WTC11 (cell line): ENCODE data around the gene MRPL52. TPM values are rescaled to one million over a fixed set of nuclear protein-coding genes. Genes with fewer than 3 reads are reported as not detected.

Experiments used
- ATAC-seq: fragments of 200-7000 bp; cut with Tn5 transposase; 2 replicates; pipeline ENCODE4 v1.10.0; 2021; ENCODE audit warnings: mild to moderate bottlenecking, moderate library complexity
- CTCF ChIA-PET: fragments of 300-600 bp; sonication (Branson Sonifier 250); formaldehyde crosslinking; loops from one replicate; lab custom pipeline; 2021; ENCODE audit warnings: antibody characterized with exemption; lab: Charles Lee
- POLR2A ChIA-PET: fragments of 350-600 bp; sonication (Branson Sonifier 250); formaldehyde crosslinking; loops from one replicate; lab custom pipeline; 2021; ENCODE audit warnings: antibody characterized with exemption; lab: Charles Lee
- DNase-seq: peaks from one replicate; pipeline ENCODE4 v3.0.0; 2021; ENCODE audit warnings: low spot score
- H3K27ac Mint-ChIP-seq: 2 replicates; pipeline ENCODE4 v1.8.0; 2021; ENCODE audit warnings: mixed read lengths
- H3K27me3 Mint-ChIP-seq: 2 replicates; pipeline ENCODE4 v1.8.0; 2021; ENCODE audit warnings: low read depth, mild to moderate bottlenecking, moderate library complexity, mixed read lengths
- H3K36me3 Mint-ChIP-seq: 2 replicates; pipeline ENCODE4 v1.8.0; 2021; ENCODE audit warnings: mixed read lengths
- H3K4me1 Mint-ChIP-seq: 2 replicates; pipeline ENCODE4 v1.8.0; 2022; ENCODE audit warnings: mixed read lengths
- H3K4me3 Mint-ChIP-seq: 2 replicates; pipeline ENCODE4 v1.8.0; 2021; ENCODE audit warnings: mild to moderate bottlenecking, moderate library complexity, mixed read lengths
- H3K9me3 Mint-ChIP-seq: 2 replicates; pipeline ENCODE4 v1.8.0; 2021; ENCODE audit warnings: mixed read lengths
- ATF1 ChIP-seq: sonication (generic); formaldehyde crosslinking; IDR thresholded peaks from 2 replicates; pipeline ENCODE4 v1.8.1; 2023; ENCODE audit warnings: mild to moderate bottlenecking, moderate library complexity, missing genetic modification reagents
- GRHL2 ChIP-seq: fragments of 250-450 bp; sonication (Bioruptor Pico); IDR thresholded peaks from 2 replicates; pipeline ENCODE4 v1.8.0; 2022; ENCODE audit warnings: mild to moderate bottlenecking, moderate library complexity; ENCODE audit not compliant: insufficient replicate concordance, severe bottlenecking
- HMGA2 ChIP-seq: fragments of 250-450 bp; sonication (Bioruptor Pico); IDR thresholded peaks from 2 replicates; pipeline ENCODE4 v1.4.0; 2021; ENCODE audit warnings: mild to moderate bottlenecking, moderate library complexity
- JAZF1 ChIP-seq: fragments of 250-450 bp; sonication (Bioruptor Pico); IDR thresholded peaks from 2 replicates; pipeline ENCODE4 v1.9.0; 2021; ENCODE audit warnings: moderate library complexity, mild to moderate bottlenecking, inconsistent platforms
- MAX ChIP-seq: sonication (generic); formaldehyde crosslinking; IDR thresholded peaks from 2 replicates; pipeline ENCODE4 v1.8.0; 2022; ENCODE audit warnings: mild to moderate bottlenecking, missing genetic modification reagents
- STAT6 ChIP-seq: sonication (generic); formaldehyde crosslinking; conservative IDR thresholded peaks from 2 replicates; pipeline ENCODE4 v1.8.1; 2023; ENCODE audit warnings: mild to moderate bottlenecking, low read depth, missing genetic modification reagents, moderate library complexity
- TEAD4 ChIP-seq: sonication (generic); formaldehyde crosslinking; IDR thresholded peaks from 2 replicates; pipeline ENCODE4 v1.8.0; 2022; ENCODE audit warnings: mild to moderate bottlenecking, missing genetic modification reagents
- ZBTB21 ChIP-seq: sonication (generic); formaldehyde crosslinking; IDR thresholded peaks from 2 replicates; pipeline ENCODE4 v1.8.1; 2023; ENCODE audit warnings: mild to moderate bottlenecking, missing genetic modification reagents, borderline replicate concordance
- ZNF281 ChIP-seq: sonication (generic); formaldehyde crosslinking; IDR thresholded peaks from 2 replicates; pipeline ENCODE4 v1.8.0; 2023; ENCODE audit warnings: mild to moderate bottlenecking, missing genetic modification reagents
- ZNF671 ChIP-seq: fragments of 250-450 bp; sonication (Bioruptor Pico); IDR thresholded peaks from 2 replicates; pipeline ENCODE4 v1.8.0; 2021; ENCODE audit warnings: mild to moderate bottlenecking
- total RNA-seq: library from RNA; stranded (reverse); gene quantifications from 3 replicates; pipeline ENCODE4 v1.2.3, GENCODE V29; 2021
- TF ChIP-seq, protein P1 (sequence below): sonication (generic); formaldehyde crosslinking; IDR thresholded peaks from 2 replicates; pipeline ENCODE4 v1.8.0; 2022; ENCODE audit warnings: mild to moderate bottlenecking, missing genetic modification reagents
- TF ChIP-seq, protein P2 (sequence below): fragments of 250-450 bp; sonication (Bioruptor Pico); IDR thresholded peaks from 2 replicates; pipeline ENCODE4 v2.1.2; 2022; ENCODE audit warnings: mild to moderate bottlenecking, moderate library complexity
- TF ChIP-seq, protein P3 (sequence below): fragments of 250-450 bp; sonication (Bioruptor Pico); IDR thresholded peaks from 2 replicates; pipeline ENCODE4 v1.9.0; 2021; ENCODE audit warnings: mild to moderate bottlenecking

Gene MRPL52
- total RNA-seq, 1 experiment from 2014 or later: 170 TPM

DNA sequence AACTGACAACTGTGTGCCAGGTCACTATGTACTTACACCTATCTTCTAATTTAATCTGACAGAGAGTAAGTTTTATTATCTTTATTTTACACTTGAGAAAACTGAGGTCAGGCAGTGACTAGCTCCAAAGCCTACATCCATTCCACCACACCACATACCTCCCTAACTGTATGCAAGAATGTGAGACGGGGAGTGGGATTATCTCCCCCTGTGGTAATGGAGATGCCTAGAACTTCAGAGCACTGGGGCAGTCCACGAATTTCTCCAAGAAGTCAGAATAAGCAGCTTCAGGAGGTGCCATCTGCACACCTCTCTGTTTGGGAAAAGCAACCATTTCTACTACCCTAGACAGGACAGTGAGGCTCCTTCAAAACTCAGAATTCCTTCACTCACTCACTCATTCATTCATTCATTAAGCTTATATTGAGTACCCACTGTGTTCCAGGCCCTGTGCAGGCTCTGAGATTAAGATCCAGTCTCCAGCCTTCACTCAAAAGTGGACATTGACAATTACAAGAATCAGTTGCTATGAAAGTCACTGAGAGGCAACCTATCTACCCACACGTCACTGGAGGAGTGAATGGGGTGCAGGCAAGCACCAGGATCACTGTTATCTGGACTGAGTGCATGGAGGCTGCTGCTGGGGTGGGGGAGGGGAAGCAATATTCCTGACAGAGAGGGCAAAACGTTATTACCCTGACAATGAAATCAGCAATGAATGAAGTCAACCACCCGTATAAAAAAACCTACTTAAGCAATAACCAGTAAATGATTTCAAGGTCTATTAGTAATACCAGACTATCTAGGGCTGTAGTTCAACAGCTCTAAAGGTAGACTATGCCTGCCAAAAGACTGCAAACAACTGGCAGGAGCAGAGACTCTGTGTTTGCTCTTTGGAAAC, 32.4 kb upstream of the MRPL52 start (continued):
- TF ChIP-seq, protein P1, sequence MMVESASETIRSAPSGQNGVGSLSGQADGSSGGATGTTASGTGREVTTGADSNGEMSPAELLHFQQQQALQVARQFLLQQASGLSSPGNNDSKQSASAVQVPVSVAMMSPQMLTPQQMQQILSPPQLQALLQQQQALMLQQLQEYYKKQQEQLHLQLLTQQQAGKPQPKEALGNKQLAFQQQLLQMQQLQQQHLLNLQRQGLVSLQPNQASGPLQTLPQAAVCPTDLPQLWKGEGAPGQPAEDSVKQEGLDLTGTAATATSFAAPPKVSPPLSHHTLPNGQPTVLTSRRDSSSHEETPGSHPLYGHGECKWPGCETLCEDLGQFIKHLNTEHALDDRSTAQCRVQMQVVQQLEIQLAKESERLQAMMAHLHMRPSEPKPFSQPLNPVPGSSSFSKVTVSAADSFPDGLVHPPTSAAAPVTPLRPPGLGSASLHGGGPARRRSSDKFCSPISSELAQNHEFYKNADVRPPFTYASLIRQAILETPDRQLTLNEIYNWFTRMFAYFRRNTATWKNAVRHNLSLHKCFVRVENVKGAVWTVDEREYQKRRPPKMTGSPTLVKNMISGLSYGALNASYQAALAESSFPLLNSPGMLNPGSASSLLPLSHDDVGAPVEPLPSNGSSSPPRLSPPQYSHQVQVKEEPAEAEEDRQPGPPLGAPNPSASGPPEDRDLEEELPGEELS (CRISPR knock-in tag): no peak
- TF ChIP-seq, protein P2, sequence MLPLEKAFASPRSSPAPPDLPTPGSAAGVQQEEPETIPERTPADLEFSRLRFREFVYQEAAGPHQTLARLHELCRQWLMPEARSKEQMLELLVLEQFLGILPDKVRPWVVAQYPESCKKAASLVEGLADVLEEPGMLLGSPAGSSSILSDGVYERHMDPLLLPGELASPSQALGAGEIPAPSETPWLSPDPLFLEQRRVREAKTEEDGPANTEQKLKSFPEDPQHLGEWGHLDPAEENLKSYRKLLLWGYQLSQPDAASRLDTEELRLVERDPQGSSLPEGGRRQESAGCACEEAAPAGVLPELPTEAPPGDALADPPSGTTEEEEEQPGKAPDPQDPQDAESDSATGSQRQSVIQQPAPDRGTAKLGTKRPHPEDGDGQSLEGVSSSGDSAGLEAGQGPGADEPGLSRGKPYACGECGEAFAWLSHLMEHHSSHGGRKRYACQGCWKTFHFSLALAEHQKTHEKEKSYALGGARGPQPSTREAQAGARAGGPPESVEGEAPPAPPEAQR: no peak
- no peak for TF ChIP-seq MAX (CRISPR knock-in tag)
- no peak for TF ChIP-seq GRHL2
- no peak for TF ChIP-seq STAT6 (CRISPR knock-in tag)
- no peak for TF ChIP-seq ZBTB21
- no peak for TF ChIP-seq ZNF671 (CRISPR knock-in tag)
- TF ChIP-seq TEAD4: no peak
- no peak for TF ChIP-seq ATF1 (CRISPR knock-in tag)
- no peak for TF ChIP-seq ZNF281
- no peak for TF ChIP-seq JAZF1

DNA sequence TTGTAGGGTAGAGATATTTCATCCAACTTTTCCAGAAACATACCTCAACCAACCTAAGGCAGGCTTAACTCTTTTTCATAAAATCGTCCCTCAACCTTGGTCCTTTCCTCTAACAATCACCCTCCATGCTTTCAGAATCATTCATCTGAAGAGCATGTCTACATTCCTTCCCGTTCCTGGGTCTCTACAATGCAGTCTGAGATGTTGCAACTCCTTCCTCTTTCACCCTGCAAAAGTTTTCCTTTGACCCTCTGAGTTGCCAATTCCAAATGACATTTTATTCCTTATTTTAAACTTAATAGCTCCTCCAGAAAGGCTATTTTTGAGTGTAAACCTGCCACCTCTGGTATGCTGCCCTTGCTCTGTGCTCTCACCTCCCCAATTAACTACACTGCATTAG, 31.2 kb upstream of the MRPL52 start:
- DNase-seq: no peak
- TF ChIP-seq HMGA2 (CRISPR knock-in tag): no peak
- TF ChIP-seq, protein P3, sequence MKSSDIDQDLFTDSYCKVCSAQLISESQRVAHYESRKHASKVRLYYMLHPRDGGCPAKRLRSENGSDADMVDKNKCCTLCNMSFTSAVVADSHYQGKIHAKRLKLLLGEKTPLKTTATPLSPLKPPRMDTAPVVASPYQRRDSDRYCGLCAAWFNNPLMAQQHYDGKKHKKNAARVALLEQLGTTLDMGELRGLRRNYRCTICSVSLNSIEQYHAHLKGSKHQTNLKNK (CRISPR knock-in tag): no peak
- H3K36me3 Mint-ChIP-seq: peaks cover 4% of the 10 kb centered on the region; the same call in 1 of the 2 replicates
- peaks cover 16% of the 10 kb centered on the region for H3K4me1 Mint-ChIP-seq
- H3K27ac Mint-ChIP-seq: no peak overlapping the region
- CTCF ChIA-PET: no interaction called here
- no peaks in the 10 kb centered on the region; the same call in 1 of the 2 replicates for H3K27me3 Mint-ChIP-seq
- ATAC-seq: no peak
- peaks cover 4% of the 10 kb centered on the region for H3K9me3 Mint-ChIP-seq
- POLR2A ChIA-PET: no interaction called here
- H3K4me3 Mint-ChIP-seq: no peak overlapping the region
